B cell (primary cell): ENCODE data around the gene SYNGR3. TPM values are rescaled to one million over a fixed set of nuclear protein-coding genes. Genes with fewer than 3 reads are reported as not detected.

Source experiments
- ATAC-seq: fragments of 200-7000 bp; cut with Tn5 transposase; one replicate; pipeline ENCODE4 v1.10.0; 2021; ENCODE audit warnings: low read depth, mild to moderate bottlenecking, moderate number of reproducible peaks, moderate library complexity
- CTCF ChIA-PET: fragments of 350-600 bp; sonication (Branson Sonifier 250); formaldehyde crosslinking; loops from one replicate; lab custom pipeline; 2021; ENCODE audit warnings: antibody characterized with exemption, inconsistent platforms; lab: Charles Lee
- POLR2A ChIA-PET: fragments of 350-600 bp; sonication (Branson Sonifier 250); formaldehyde crosslinking; loops from one replicate; lab custom pipeline; 2021; ENCODE audit warnings: antibody characterized with exemption; lab: Charles Lee
- DNase-seq: peaks from one replicate; pipeline ENCODE4 v3.0.0; 2013
- H2AFZ ChIP-seq: 2 replicates; pipeline ENCODE4 v1.6.1; 2012; ENCODE audit warnings: mild to moderate bottlenecking, low read depth, low read length; ENCODE audit not compliant: insufficient read depth, poor library complexity, severe bottlenecking
- H3K27ac ChIP-seq, 2 donors: 1 replicate in 1 of 2; 2 replicates in 1 of 2; pipeline ENCODE4 v1.5.1; 2012 to 2013; ENCODE audit warnings: low read length in 2 of 2, mild to moderate bottlenecking in 2 of 2, moderate library complexity in 1 of 2
- H3K27me3 ChIP-seq, 4 experiments: fragments of 200-600 bp in 1 of 4; sonication (generic) in 1 of 4; replicated peaks in 1 of 4; 1 replicate in 2 of 4; 2 replicates in 2 of 4; pipeline versions ENCODE4 v1.6.1 to v1.7.0; 2013 to 2016; ENCODE audit warnings: low read length in 3 of 4, mild to moderate bottlenecking in 2 of 4, mixed read lengths in 1 of 4, moderate library complexity in 1 of 4; ENCODE audit not compliant: insufficient read depth in 4 of 4, control insufficient read depth in 3 of 4; ENCODE audit errors: control extremely low read depth in 1 of 4
- H3K36me3 ChIP-seq, 2 experiments: replicated peaks in 1 of 2; 1 replicate in 1 of 2; 2 replicates in 1 of 2; pipeline versions ENCODE4 v1.6.1 to v1.7.1; 2013; ENCODE audit warnings: low read length in 1 of 2; ENCODE audit not compliant: insufficient read depth in 2 of 2, control insufficient read depth in 1 of 2; ENCODE audit errors: control extremely low read depth in 1 of 2, extremely low read depth in 1 of 2
- H3K4me1 ChIP-seq, 2 donors: fragments of 200-600 bp in 1 of 2; sonication (generic) in 1 of 2; 1 replicate in 1 of 2; 2 replicates in 1 of 2; pipeline versions ENCODE4 v1.5.1 to v1.6.1; 2013 to 2017; ENCODE audit warnings: low read length in 2 of 2; ENCODE audit not compliant: control insufficient read depth in 2 of 2, insufficient read depth in 2 of 2
- H3K4me2 ChIP-seq: replicated peaks from 2 replicates; pipeline ENCODE3; 2012; ENCODE audit warnings: mild to moderate bottlenecking, low read depth, low read length; ENCODE audit not compliant: poor library complexity, severe bottlenecking
- H3K4me3 ChIP-seq, 5 experiments: fragments of 200-600 bp in 1 of 5; sonication (generic) in 1 of 5; 1 replicate in 3 of 5; 2 replicates in 2 of 5; pipeline versions ENCODE4 v1.5.1 to v1.7.0; 2011 to 2016; ENCODE audit warnings: low read length in 4 of 5, mild to moderate bottlenecking in 4 of 5, low read depth in 2 of 5, control low read depth in 1 of 5, moderate library complexity in 1 of 5; ENCODE audit not compliant: insufficient read depth in 1 of 5; ENCODE audit errors: control extremely low read depth in 1 of 5, extremely low read depth in 1 of 5
- H3K79me2 ChIP-seq: fragments of 200-600 bp; sonication (generic); one replicate; pipeline ENCODE4 v1.6.0; 2016; ENCODE audit warnings: low read length; ENCODE audit not compliant: control insufficient read depth, insufficient read depth
- H3K9ac ChIP-seq: fragments of 200-600 bp; sonication (generic); 2 replicates; pipeline ENCODE4 v1.6.1; 2017; ENCODE audit warnings: mild to moderate bottlenecking, low read length, moderate library complexity
- H3K9me3 ChIP-seq, 3 donors: one replicate each; pipeline versions ENCODE4 v1.6.1 to v1.7.1; 2013; ENCODE audit warnings: low read length in 2 of 3; ENCODE audit not compliant: control insufficient read depth in 2 of 3, insufficient read depth in 1 of 3; ENCODE audit errors: control extremely low read depth in 1 of 3
- H4K20me1 ChIP-seq: 2 replicates; pipeline ENCODE4 v1.6.0; 2012; ENCODE audit warnings: mild to moderate bottlenecking, low read length; ENCODE audit not compliant: insufficient read depth, control insufficient read depth, poor library complexity, severe bottlenecking
- H3K27ac Mint-ChIP-seq: one replicate; pipeline ENCODE4 v1.8.0; 2021; ENCODE audit warnings: mixed read lengths
- H3K27me3 Mint-ChIP-seq: one replicate; pipeline ENCODE4 v1.8.0; 2021; ENCODE audit warnings: mixed read lengths
- H3K4me1 Mint-ChIP-seq: one replicate; pipeline ENCODE4 v1.8.0; 2021; ENCODE audit warnings: mixed read lengths
- H3K4me3 Mint-ChIP-seq: one replicate; pipeline ENCODE4 v1.8.0; 2021; ENCODE audit warnings: mixed read lengths
- H3K9me3 Mint-ChIP-seq: one replicate; pipeline ENCODE4 v1.8.0; 2022; ENCODE audit warnings: mixed read lengths; ENCODE audit not compliant: insufficient read depth
- EZH2 ChIP-seq: IDR thresholded peaks from 2 replicates; pipeline ENCODE4 v1.6.1; 2012; ENCODE audit warnings: borderline replicate concordance, low read depth, mild to moderate bottlenecking, moderate library complexity, low read length; ENCODE audit not compliant: insufficient read depth, poor library complexity, severe bottlenecking
- WGBS: methylation state at CpG from one replicate; pipeline ENCODE4 v1.1.5; 2013; ENCODE audit warnings: missing lambda C conversion rate; ENCODE audit not compliant: insufficient coverage; 5-methylcytosine and 5-hydroxymethylcytosine counted together
- intact Hi-C: fragments of 100-400 bp; cut with micrococcal nuclease; formaldehyde crosslinking; loops from one replicate; pipeline ENCODE4 v1.10.0; 2022
- polyA plus RNA-seq: library from polyadenylated mRNA; depleted of rRNA; stranded (reverse); fragments of >200 nt; gene quantifications from 2 replicates; pipeline ENCODE4 v1.2.3, GENCODE V29; 2012
- total RNA-seq, 2 donors: library from RNA; stranded (reverse); fragments of 120-200 nt in 1 of 2; gene quantifications; 1 replicate in 1 of 2; 2 replicates in 1 of 2; pipeline versions ENCODE4 v1.2.3 to v1.2.4, GENCODE V29; 2013 to 2022
- TF ChIP-seq, protein P1 (sequence below): fragments of 200-600 bp; IDR thresholded peaks from one replicate; pipeline ENCODE4 v1.8.0; 2022; ENCODE audit warnings: antibody characterized with exemption, mild to moderate bottlenecking

Gene SYNGR3
- total and polyA plus RNA-seq, 2 donors (not counting 1 experiment from before 2014, with no cell fraction given), result 19.5 to 19.8 TPM

DNA sequence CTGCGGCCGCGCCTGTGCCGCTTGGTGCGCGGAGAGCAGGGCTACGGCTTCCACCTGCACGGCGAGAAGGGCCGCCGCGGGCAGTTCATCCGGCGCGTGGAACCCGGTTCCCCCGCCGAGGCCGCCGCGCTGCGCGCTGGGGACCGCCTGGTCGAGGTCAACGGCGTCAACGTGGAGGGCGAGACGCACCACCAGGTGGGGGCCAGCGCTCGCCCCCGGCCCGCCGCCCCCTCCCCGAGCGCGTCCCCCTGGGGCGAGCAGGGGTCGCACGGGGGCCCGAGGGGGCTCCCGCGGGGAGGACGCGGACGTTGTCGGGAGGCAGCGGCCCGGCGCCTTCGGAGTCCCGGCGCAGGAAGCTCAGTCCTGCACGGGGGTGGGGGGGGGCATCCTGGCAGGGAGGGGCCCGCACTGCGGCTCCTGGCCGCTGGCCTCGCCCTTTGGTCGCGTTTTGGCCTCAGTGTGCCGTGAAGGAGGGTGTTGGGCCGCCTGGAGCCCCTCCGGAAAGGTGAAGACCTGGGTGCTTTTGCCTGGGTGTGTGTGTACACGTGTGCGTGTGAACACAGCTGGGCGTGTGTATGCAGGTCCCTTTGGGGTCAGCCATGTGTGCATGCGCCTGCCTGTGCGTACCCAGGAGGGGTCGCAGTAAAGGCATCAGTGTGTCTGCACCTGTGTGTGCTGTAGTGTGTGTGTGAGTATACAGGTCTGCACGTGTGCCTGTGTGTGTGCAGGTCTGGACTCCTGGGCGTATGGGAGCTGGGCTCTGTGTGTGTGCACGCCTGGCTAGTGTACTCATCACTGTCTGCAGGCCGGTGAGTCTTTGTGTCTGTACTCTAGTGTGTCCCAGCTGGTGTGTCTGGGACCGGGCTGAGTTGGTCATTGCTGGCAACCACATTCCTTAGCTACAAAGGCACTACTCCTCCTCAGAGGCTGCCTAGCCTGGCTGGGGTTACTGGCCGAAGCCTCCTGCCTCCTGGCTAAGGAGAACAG, 37.5 kb downstream of the SYNGR3 start:
- Histone ChIP-seq H3K27ac (no peak overlapping the region), H3K4me2 (peak overlapping the region; percentile 94), H3K36me3 (no peaks in the 10 kb centered on the region), H2AFZ (peak overlapping the region; percentile 69), H3K27me3 (peaks cover 0 to 40% (median 16%) of the 10 kb centered on the region in 4 experiments), H4K20me1 (no peaks in the 10 kb centered on the region), H3K9ac (peak overlapping the region; percentile 52), H3K4me3 (peak overlapping the region in 3 of 5 experiments; percentile 37 to 48 (median 44)), H3K4me1 (peaks cover 24 to 26% of the 10 kb centered on the region in 2 donors), H3K79me2 (no peaks in the 10 kb centered on the region), H3K9me3 (peaks cover 0 to 12% (median 0%) of the 10 kb centered on the region in 3 donors)
- POLR2A ChIA-PET, result interaction anchor here (0.6 kb wide), 2 partner anchors 415 to 721 kb away, joined by 4 to 6 read pairs; partner anchors contain the start of genes CRAMP1 and IFT140
- H3K4me3 Mint-ChIP-seq, result peak overlapping the region; percentile 85
- no peak for ATAC-seq
- DNase-seq, result peak; percentile 60
- CTCF ChIA-PET, result interaction anchor here (0.9 to 2.2 kb wide), 5 partner anchors 11 to 128 kb away, joined by 3 to 9 read pairs (median 6); partner anchors contain the start of genes NTHL1, TRAF7 and TSC2
- H3K27ac Mint-ChIP-seq, result peak overlapping the region; percentile 53
- H3K4me1 Mint-ChIP-seq, result peaks cover 18% of the 10 kb centered on the region
- no peaks in the 10 kb centered on the region for H3K9me3 Mint-ChIP-seq
- peaks cover 13% of the 10 kb centered on the region for H3K27me3 Mint-ChIP-seq
- TF ChIP-seq, protein P1, sequence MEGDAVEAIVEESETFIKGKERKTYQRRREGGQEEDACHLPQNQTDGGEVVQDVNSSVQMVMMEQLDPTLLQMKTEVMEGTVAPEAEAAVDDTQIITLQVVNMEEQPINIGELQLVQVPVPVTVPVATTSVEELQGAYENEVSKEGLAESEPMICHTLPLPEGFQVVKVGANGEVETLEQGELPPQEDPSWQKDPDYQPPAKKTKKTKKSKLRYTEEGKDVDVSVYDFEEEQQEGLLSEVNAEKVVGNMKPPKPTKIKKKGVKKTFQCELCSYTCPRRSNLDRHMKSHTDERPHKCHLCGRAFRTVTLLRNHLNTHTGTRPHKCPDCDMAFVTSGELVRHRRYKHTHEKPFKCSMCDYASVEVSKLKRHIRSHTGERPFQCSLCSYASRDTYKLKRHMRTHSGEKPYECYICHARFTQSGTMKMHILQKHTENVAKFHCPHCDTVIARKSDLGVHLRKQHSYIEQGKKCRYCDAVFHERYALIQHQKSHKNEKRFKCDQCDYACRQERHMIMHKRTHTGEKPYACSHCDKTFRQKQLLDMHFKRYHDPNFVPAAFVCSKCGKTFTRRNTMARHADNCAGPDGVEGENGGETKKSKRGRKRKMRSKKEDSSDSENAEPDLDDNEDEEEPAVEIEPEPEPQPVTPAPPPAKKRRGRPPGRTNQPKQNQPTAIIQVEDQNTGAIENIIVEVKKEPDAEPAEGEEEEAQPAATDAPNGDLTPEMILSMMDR, result no peak
- TF ChIP-seq EZH2, result no peak
- intact Hi-C loops, result loop anchor here (10.0 kb wide), 2 partner anchors 227 to 477 kb away; partner anchors contain the start of gene ECI1
- WGBS, result 9% methylated on average over 73 of the region's 76 CpGs
